SU-DHL-6 (cell line): ENCODE results near the gene PDHX.

Source experiments
- H2AFZ ChIP-seq: fragments of 200-600 bp; sonication (generic); 2 replicates; pipeline ENCODE4 v1.6.1; 2014; ENCODE audit warnings: low read depth, mild to moderate bottlenecking, moderate library complexity, mixed read lengths, antibody characterized with exemption, low read length; ENCODE audit not compliant: severe bottlenecking
- H3F3A ChIP-seq: fragments of 200-600 bp; shearing (Covaris generic); 2 replicates; pipeline ENCODE4 v1.6.0; 2016; ENCODE audit warnings: antibody characterized with exemption, mild to moderate bottlenecking; ENCODE audit not compliant: insufficient read depth
- H3K27ac ChIP-seq: fragments of 200-600 bp; sonication (generic); 2 replicates; pipeline ENCODE4 v1.5.1; 2016; ENCODE audit warnings: low read depth, mild to moderate bottlenecking, low read length, moderate library complexity, mixed read lengths
- H3K27me3 ChIP-seq: fragments of 200-600 bp; sonication (generic), shearing (Covaris generic); 2 replicates; pipeline ENCODE4 v1.6.0; 2014; ENCODE audit warnings: mild to moderate bottlenecking, low read length
- H3K36me3 ChIP-seq: fragments of 200-600 bp; sonication (generic); 2 replicates; pipeline ENCODE4 v1.6.1; 2014; ENCODE audit warnings: mild to moderate bottlenecking, low read length, mixed read lengths
- H3K4me2 ChIP-seq: fragments of 300-600, 200-600 bp; shearing (Covaris generic), sonication (generic); 2 replicates; pipeline ENCODE4 v1.6.0; 2014; ENCODE audit warnings: low read length, low read depth, mild to moderate bottlenecking; ENCODE audit not compliant: poor library complexity, severe bottlenecking
- H3K4me3 ChIP-seq: fragments of 200-600 bp; sonication (generic); 2 replicates; pipeline ENCODE4 v1.5.1; 2014; ENCODE audit warnings: antibody characterized with exemption, low read length, mild to moderate bottlenecking, mixed read lengths; ENCODE audit not compliant: insufficient read depth, poor library complexity, severe bottlenecking
- H3K79me2 ChIP-seq: fragments of 200-600 bp; sonication (generic); 2 replicates; pipeline ENCODE4 v1.6.1; 2014; ENCODE audit warnings: mild to moderate bottlenecking, low read length, moderate library complexity; ENCODE audit not compliant: insufficient read depth
- H3K9ac ChIP-seq: fragments of 200-600 bp; sonication (generic); 2 replicates; pipeline ENCODE4 v1.7.0; 2014; ENCODE audit warnings: mild to moderate bottlenecking, low read length
- H3K9me2 ChIP-seq: fragments of 200-600 bp; sonication (generic); replicated peaks from 2 replicates; pipeline ENCODE4 v1.6.1; 2014; ENCODE audit warnings: low read length; ENCODE audit not compliant: insufficient read depth
- H3K9me3 ChIP-seq: fragments of 200-600 bp; sonication (generic); 2 replicates; pipeline ENCODE4 v1.6.1; 2014; ENCODE audit warnings: low read length, mixed read lengths; ENCODE audit not compliant: insufficient read depth
- H4K20me1 ChIP-seq: fragments of 200-600 bp; sonication (generic); 2 replicates; pipeline ENCODE4 v1.6.1; 2014; ENCODE audit warnings: low read depth, mild to moderate bottlenecking, antibody characterized with exemption, low read length, moderate library complexity, mixed read lengths
- EZH2phosphoT487 ChIP-seq: fragments of 200-600 bp; sonication (generic), shearing (Covaris generic); conservative IDR thresholded peaks from 2 replicates; pipeline ENCODE4 v1.6.1; 2018; ENCODE audit warnings: mild to moderate bottlenecking, antibody characterized with exemption, low read length, moderate library complexity, mixed read lengths
- TF ChIP-seq, protein P1 (sequence below): fragments of 200-600 bp; sonication (generic); IDR thresholded peaks from one replicate; pipeline ENCODE4 v1.5.1; 2017; ENCODE audit warnings: antibody characterized with exemption, mild to moderate bottlenecking, low read length, moderate library complexity; ENCODE audit not compliant: insufficient read depth, poor library complexity, severe bottlenecking

The PDHX gene

DNA sequence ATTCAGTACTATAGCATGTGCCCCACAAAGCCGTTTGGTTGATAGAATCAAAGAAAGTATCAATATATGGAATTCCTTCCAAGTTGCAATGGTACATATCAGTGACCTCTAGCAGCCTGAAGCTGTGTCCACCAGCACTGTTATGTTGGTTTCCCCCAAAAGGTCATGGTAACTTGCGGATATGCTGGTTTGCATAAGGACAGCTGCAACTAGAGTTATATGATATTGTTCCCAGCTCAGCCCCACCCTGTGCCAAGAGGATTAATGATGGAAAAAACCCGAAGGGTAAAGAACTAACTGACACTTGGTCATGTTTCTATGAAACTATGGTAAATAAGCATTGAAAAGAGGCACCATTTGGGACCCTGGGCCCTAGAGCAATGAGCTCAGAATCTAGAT, 93.5 kb downstream of the PDHX start:
- H4K20me1 ChIP-seq = no peaks in the 10 kb centered on the region
- no peak overlapping the region for H3K4me3 ChIP-seq
- H3F3A ChIP-seq = no peaks in the 10 kb centered on the region
- H3K9me2 ChIP-seq = no peaks in the 10 kb centered on the region
- no peaks in the 10 kb centered on the region for H3K27me3 ChIP-seq
- no peaks in the 10 kb centered on the region for H3K9me3 ChIP-seq
- H3K4me2 ChIP-seq = no peak overlapping the region
- no peak overlapping the region for H3K27ac ChIP-seq
- H2AFZ ChIP-seq = no peak overlapping the region
- H3K79me2 ChIP-seq = no peaks in the 10 kb centered on the region
- TF ChIP-seq, protein P1, sequence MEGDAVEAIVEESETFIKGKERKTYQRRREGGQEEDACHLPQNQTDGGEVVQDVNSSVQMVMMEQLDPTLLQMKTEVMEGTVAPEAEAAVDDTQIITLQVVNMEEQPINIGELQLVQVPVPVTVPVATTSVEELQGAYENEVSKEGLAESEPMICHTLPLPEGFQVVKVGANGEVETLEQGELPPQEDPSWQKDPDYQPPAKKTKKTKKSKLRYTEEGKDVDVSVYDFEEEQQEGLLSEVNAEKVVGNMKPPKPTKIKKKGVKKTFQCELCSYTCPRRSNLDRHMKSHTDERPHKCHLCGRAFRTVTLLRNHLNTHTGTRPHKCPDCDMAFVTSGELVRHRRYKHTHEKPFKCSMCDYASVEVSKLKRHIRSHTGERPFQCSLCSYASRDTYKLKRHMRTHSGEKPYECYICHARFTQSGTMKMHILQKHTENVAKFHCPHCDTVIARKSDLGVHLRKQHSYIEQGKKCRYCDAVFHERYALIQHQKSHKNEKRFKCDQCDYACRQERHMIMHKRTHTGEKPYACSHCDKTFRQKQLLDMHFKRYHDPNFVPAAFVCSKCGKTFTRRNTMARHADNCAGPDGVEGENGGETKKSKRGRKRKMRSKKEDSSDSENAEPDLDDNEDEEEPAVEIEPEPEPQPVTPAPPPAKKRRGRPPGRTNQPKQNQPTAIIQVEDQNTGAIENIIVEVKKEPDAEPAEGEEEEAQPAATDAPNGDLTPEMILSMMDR = no peak
- no peak for TF ChIP-seq EZH2phosphoT487
- H3K36me3 ChIP-seq = no peaks in the 10 kb centered on the region
- H3K9ac ChIP-seq = no peak overlapping the region

DNA sequence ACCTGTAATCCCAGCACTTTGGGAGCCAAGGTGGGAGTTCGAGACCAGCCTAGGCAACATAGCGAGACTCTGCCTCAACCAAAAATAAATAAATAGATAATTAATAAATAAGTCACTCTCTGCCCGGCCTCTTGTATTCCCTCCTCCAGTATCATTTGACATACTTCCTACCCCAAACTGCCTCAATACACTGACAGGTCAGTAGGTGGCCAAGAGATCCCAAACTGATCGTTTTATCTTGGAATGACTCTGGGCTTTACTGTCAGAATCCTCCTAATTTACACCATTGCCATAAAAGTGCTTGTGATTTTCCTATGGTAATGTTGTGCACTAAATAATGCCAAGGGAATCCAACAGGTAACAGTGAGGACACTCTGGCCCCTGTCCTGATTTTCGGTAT, 94.2 kb downstream of the PDHX start:
- H3K9me2 ChIP-seq = no peaks in the 10 kb centered on the region
- H3K4me2 ChIP-seq = no peak overlapping the region
- H3K9ac ChIP-seq = no peak overlapping the region
- H2AFZ ChIP-seq = no peak overlapping the region
- no peak overlapping the region for H3K4me3 ChIP-seq
- no peaks in the 10 kb centered on the region for H3K36me3 ChIP-seq
- H3K27ac ChIP-seq = no peak overlapping the region
- no peaks in the 10 kb centered on the region for H3K79me2 ChIP-seq
- no peaks in the 10 kb centered on the region for H3K9me3 ChIP-seq
- no peaks in the 10 kb centered on the region for H3K27me3 ChIP-seq
- TF ChIP-seq, protein P1 = no peak
- no peak for TF ChIP-seq EZH2phosphoT487
- H4K20me1 ChIP-seq = no peaks in the 10 kb centered on the region
- no peaks in the 10 kb centered on the region for H3F3A ChIP-seq

DNA sequence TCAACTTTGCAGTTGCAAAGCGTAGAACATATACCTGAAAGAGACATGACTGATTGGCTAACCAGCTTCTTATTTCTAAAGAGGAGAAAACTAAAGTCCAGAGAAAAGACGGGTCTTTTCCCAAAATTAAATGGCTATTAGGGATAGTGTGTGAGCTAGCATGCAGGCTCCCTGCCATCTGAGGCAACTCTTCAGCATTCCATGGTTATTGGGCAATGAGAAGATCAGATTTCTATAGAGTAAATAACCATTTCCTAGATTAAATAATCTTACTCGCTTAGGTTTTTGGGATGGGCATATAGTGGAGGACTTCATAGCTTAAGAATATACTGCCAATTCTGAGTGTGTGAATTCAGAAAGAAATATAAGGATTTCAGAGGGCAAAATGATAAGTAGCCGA, 95.0 kb downstream of the PDHX start:
- Histone ChIP-seq H3F3A (no peaks in the 10 kb centered on the region), H3K27me3 (no peaks in the 10 kb centered on the region), H4K20me1 (no peaks in the 10 kb centered on the region), H3K27ac (no peak overlapping the region), H3K9ac (no peak overlapping the region), H2AFZ (no peak overlapping the region), H3K36me3 (no peaks in the 10 kb centered on the region), H3K9me2 (no peaks in the 10 kb centered on the region), H3K79me2 (no peaks in the 10 kb centered on the region), H3K9me3 (no peaks in the 10 kb centered on the region), H3K4me3 (no peak overlapping the region), H3K4me2 (no peak overlapping the region)
- TF ChIP-seq, protein P1 = no peak
- no peak for TF ChIP-seq EZH2phosphoT487

DNA sequence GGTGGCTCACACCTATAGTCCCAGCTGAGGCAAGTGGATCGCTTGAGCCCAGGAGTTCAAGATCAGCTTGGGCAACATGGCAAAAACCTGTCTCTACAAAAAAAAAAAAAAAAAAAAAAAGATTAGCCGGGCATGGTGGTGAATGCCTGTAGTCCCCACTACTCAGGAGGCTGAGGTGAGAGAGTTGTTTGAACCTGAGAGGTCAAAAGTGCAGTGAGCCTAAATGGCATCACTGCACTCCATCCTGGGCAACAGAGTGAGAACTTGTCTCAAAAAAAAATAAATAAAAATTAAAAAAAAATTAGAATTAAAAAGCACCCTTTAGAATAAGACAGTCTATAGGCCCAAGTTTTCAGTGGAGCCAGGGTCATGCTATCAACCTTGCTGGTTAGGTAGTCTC, 95.5 kb downstream of the PDHX start:
- no peaks in the 10 kb centered on the region for H3K9me3 ChIP-seq
- H3K9me2 ChIP-seq = no peaks in the 10 kb centered on the region

More for the DNA sequence above, 95.5 kb downstream of the PDHX start:
- Histone ChIP-seq H3K4me2 (no peak overlapping the region), H3F3A (no peaks in the 10 kb centered on the region), H2AFZ (no peak overlapping the region), H3K79me2 (no peaks in the 10 kb centered on the region), H3K27ac (no peak overlapping the region), H3K27me3 (no peaks in the 10 kb centered on the region), H4K20me1 (no peaks in the 10 kb centered on the region), H3K36me3 (no peaks in the 10 kb centered on the region), H3K4me3 (no peak overlapping the region), H3K9ac (no peak overlapping the region)
- TF ChIP-seq, protein P1 = no peak
- TF ChIP-seq EZH2phosphoT487 = no peak
